Measurements from ENCODE around the gene MPPED1. TPM values are rescaled to one million over a fixed set of nuclear protein-coding genes. Genes with fewer than 3 reads are reported as not detected.

Gene MPPED1
- total RNA-seq, 1 experiment from 2014 or later = not detected

- H3K9me3 ChIP-seq (ENCODE audit: low read depth, low read length, poor library complexity, severe bottlenecking) = no peaks in the 10 kb centered on the region
- no peaks in the 10 kb centered on the region for H3K36me3 ChIP-seq (ENCODE audit: insufficient read depth, low read length, poor library complexity, severe bottlenecking)
- ChIA-PET POLR2A (ENCODE audit: low non-redundant PET) (no interaction called here), CTCF (no interaction called here)
- TF ChIP-seq CTCF (conservative IDR thresholded peaks at IDR 0.05; ENCODE audit: low read depth, low read length) = no peak
- TF ChIP-seq EZH2 (IDR thresholded peaks at IDR 0.05; ENCODE audit: borderline replicate concordance, low read depth, low read length, poor library complexity, severe bottlenecking) = no peak
- no peak overlapping the region for H3K27ac ChIP-seq (ENCODE audit: low read depth, low read length, poor library complexity, severe bottlenecking)
- H3K27me3 ChIP-seq (replicated peaks; ENCODE audit: insufficient read depth, low read depth, low read length, poor library complexity) = peaks cover 65% of the 10 kb centered on the region
- H3K4me3 ChIP-seq (ENCODE audit: low read depth, low read length, poor library complexity, severe bottlenecking) = no peak overlapping the region
- DNase-seq (ENCODE audit: low spot score) = no peak
- no peaks in the 10 kb centered on the region for H3K4me1 ChIP-seq (ENCODE audit: insufficient read depth, low read length, poor library complexity, severe bottlenecking)
- intact Hi-C loops (cut with micrococcal nuclease; ENCODE audit: unreplicated experiment) = no loop called here
- BruUV-seq (replicated peaks) = no TSS peak
Measured at GRCh38 chr22:43415681-43416080, 3.9 kb downstream of the MPPED1 start.

DNA sequence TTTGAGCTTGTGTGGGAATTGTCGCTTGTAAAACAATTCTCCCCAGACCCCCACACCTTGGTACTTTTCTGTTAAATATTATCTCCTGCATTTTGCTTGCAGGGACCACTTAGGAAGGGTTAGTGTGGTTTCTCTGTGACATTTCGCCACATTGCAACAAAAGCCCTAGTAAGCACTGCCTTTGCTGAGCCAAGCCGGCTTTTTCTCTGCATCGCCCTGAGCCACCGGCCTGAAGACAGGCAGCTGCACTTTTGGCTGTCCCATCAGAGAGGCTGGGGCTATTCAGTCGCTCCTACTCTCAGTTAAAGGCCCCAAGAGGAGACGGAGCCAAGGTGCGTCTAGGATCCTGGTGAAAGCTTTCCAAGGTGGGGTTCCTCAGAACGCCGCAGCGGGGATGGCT lies 5.7 kb downstream of the MPPED1 start:
- Histone ChIP-seq H3K9me3 (ENCODE audit: low read depth, low read length, poor library complexity, severe bottlenecking) (no peaks in the 10 kb centered on the region), H3K27ac (ENCODE audit: low read depth, low read length, poor library complexity, severe bottlenecking) (no peak overlapping the region), H3K27me3 (replicated peaks; ENCODE audit: insufficient read depth, low read depth, low read length, poor library complexity) (peaks cover 52% of the 10 kb centered on the region), H3K4me3 (ENCODE audit: low read depth, low read length, poor library complexity, severe bottlenecking) (no peak overlapping the region), H3K36me3 (ENCODE audit: insufficient read depth, low read length, poor library complexity, severe bottlenecking) (no peaks in the 10 kb centered on the region), H3K4me1 (ENCODE audit: insufficient read depth, low read length, poor library complexity, severe bottlenecking) (no peaks in the 10 kb centered on the region)
- BruUV-seq (replicated peaks) = no TSS peak
- CTCF ChIA-PET = interaction anchor here (0.6 kb wide), 2 partner anchors 378 to 1249 kb away, joined by 4 to 5 read pairs; no protein-coding TSS in a partner anchor
- intact Hi-C loops (cut with micrococcal nuclease; ENCODE audit: unreplicated experiment) = no loop called here
- POLR2A ChIA-PET (ENCODE audit: low non-redundant PET) = no interaction called here
- TF ChIP-seq CTCF (conservative IDR thresholded peaks at IDR 0.05; ENCODE audit: low read depth, low read length) = no peak
- TF ChIP-seq EZH2 (IDR thresholded peaks at IDR 0.05; ENCODE audit: borderline replicate concordance, low read depth, low read length, poor library complexity, severe bottlenecking) = no peak
- no peak for DNase-seq (ENCODE audit: low spot score)

DNA sequence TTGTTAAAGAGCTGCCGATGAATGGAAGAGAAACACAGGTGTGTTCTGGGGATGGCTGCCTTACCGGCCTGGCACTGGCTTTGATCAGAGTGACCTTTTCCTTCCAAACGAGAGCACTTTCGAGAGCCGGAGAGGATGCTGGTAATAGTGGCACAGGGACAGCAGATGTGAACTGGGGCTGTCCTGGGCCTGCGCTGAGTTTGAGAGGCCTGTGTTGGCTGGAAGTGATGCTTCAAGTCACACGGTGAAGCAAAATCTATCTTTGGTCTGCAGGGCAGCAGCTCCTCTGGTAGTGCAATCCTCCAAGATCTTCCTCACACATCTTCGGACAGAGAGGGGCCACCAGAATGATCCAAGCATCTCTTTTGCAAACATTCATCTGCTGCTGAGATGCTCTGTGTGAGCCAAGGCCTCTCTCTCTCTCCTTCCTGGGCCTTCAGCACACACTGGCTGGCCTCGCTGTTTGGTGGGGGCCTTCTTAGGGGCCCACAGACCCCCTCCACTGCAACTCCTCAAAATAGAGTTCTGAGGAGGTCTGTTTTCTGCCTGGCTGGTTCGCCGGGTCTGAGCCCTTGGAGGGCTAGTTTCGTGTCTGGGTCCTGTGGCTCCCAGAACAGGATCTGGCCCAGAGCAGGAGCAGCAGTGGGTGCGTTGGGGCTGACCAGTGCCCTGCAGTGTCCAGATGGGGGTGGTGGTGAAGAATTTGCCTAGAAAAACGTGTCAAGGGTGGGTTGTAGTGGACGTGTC lies 6.4 kb downstream of the MPPED1 start:
- no peak overlapping the region for H3K4me3 ChIP-seq (ENCODE audit: low read depth, low read length, poor library complexity, severe bottlenecking)
- peaks cover 45% of the 10 kb centered on the region for H3K27me3 ChIP-seq (replicated peaks; ENCODE audit: insufficient read depth, low read depth, low read length, poor library complexity)
- intact Hi-C loops (cut with micrococcal nuclease; ENCODE audit: unreplicated experiment) = no loop called here
- no peak overlapping the region for H3K27ac ChIP-seq (ENCODE audit: low read depth, low read length, poor library complexity, severe bottlenecking)
- BruUV-seq (replicated peaks) = no TSS peak
- no peaks in the 10 kb centered on the region for H3K9me3 ChIP-seq (ENCODE audit: low read depth, low read length, poor library complexity, severe bottlenecking)
- DNase-seq (ENCODE audit: low spot score) = no peak
- H3K36me3 ChIP-seq (ENCODE audit: insufficient read depth, low read length, poor library complexity, severe bottlenecking) = no peaks in the 10 kb centered on the region
- POLR2A ChIA-PET (ENCODE audit: low non-redundant PET) = no interaction called here
- H3K4me1 ChIP-seq (ENCODE audit: insufficient read depth, low read length, poor library complexity, severe bottlenecking) = no peaks in the 10 kb centered on the region
- CTCF ChIA-PET = no interaction called here
- TF ChIP-seq EZH2 (IDR thresholded peaks at IDR 0.05; ENCODE audit: borderline replicate concordance, low read depth, low read length, poor library complexity, severe bottlenecking) = no peak

All from A673 (cell line).